Ammon's horn (tissue), 1 donor: ENCODE results near the gene TPRG1L.

Experiments used
- DNase-seq: peaks from one replicate; pipeline ENCODE4 v3.0.0-alpha.2; 2016; ENCODE audit warnings: low spot score

Gene TPRG1L

GRCh38 chr1:3645247-3645646, 20.4 kb downstream of the TPRG1L start:
- no peak for DNase-seq

- no peak for DNase-seq
Measured at GRCh38 chr1:3645666-3646355, 21.0 kb downstream of the TPRG1L start.

GRCh38 chr1:3646596-3646995, 21.8 kb downstream of the TPRG1L start:
- no peak for DNase-seq

GRCh38 chr1:3649342-3650247, 24.8 kb downstream of the TPRG1L start, which contains the start of gene WRAP73:
Gene WRAP73, minus strand, starts transcription at chr1:3650103. Its CDS starts 104 bp downstream, at chr1:3649999.
- peak; percentile 90 for DNase-seq

- DNase-seq = no peak
Measured at GRCh38 chr1:3650248-3651025, 25.6 kb downstream of the TPRG1L start.

GRCh38 chr1:3651026-3651929, 26.5 kb downstream of the TPRG1L start:
- DNase-seq = no peak

- no peak for DNase-seq
Measured at GRCh38 chr1:3651930-3652547, 27.2 kb downstream of the TPRG1L start, which contains the start of gene TP73. Gene TP73, plus strand, starts transcription at chr1:3652516. Its CDS starts 29,850 bp downstream, at chr1:3682366.

- no peak for DNase-seq
Measured at GRCh38 chr1:3652548-3653285, 27.9 kb downstream of the TPRG1L start.

- DNase-seq = no peak
Measured at GRCh38 chr1:3653286-3653618, 28.4 kb downstream of the TPRG1L start.

GRCh38 chr1:3654549-3655281, 29.9 kb downstream of the TPRG1L start:
- DNase-seq = no peak

- no peak for DNase-seq
Measured at GRCh38 chr1:3656450-3657095, 31.8 kb downstream of the TPRG1L start.

- no peak for DNase-seq
Measured at GRCh38 chr1:3657096-3657475, 32.3 kb downstream of the TPRG1L start.

GRCh38 chr1:3657578-3658230, 32.9 kb downstream of the TPRG1L start:
- DNase-seq = no peak

GRCh38 chr1:3658231-3658615, 33.4 kb downstream of the TPRG1L start:
- no peak for DNase-seq

- no peak for DNase-seq
Measured at GRCh38 chr1:3659093-3659492, 34.3 kb downstream of the TPRG1L start.

GRCh38 chr1:3660704-3661103, 35.9 kb downstream of the TPRG1L start:
- DNase-seq = no peak

GRCh38 chr1:3661631-3662030, 36.8 kb downstream of the TPRG1L start:
- DNase-seq = no peak

- DNase-seq = no peak
Measured at GRCh38 chr1:3662080-3662671, 37.4 kb downstream of the TPRG1L start.
